Fibroblast of skin of back (primary cell): ENCODE results near the gene SEC16B.

Experiments used
- DNase-seq: peaks from one replicate; pipeline ENCODE4 v3.0.0-alpha.2; 2013

SEC16B gene

DNA sequence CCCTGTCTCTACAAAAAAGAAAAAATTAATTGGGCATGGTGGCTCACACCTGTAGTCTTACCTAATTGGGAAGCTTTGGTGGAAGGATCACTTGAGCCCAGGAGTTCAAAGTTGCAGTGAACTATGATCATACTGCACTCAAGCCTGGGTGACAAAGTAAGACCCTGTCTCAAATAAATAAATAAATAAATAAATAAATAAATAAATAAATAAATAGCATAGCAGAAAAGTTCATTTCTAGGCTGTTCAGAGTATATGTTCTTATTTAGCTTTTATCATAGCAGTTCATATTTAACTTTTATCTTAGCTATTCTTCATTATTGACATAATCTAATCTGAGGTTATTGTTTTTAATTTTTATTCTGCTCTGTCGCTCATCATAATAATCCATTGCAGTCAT, 8.7 kb upstream of the SEC16B start:
- DNase-seq: no peak

GRCh38 chr1:177977141-177977540, 7.3 kb upstream of the SEC16B start:
- DNase-seq: no peak

DNA sequence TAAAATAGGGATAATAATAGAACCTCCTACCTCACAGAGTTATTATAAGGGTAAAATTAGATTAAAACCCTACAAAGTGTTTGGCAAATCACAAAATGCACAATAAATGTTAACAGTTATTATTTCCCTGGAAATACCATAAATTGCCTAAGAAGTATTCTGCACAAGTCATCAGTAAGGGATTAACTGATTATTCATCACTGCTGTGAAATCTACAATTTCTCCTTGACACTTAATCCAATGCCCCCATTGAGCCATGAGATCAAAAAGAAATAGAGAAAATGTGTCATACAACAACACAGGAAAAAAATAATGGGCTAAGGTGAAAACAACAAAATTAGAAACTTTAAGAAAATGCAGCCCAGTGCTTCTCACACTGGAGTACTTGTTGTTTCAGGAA, 6.7 kb upstream of the SEC16B start:
- DNase-seq: no peak

GRCh38 chr1:177975588-177976495, 6.0 kb upstream of the SEC16B start:
- DNase-seq: peak; percentile 63

DNA sequence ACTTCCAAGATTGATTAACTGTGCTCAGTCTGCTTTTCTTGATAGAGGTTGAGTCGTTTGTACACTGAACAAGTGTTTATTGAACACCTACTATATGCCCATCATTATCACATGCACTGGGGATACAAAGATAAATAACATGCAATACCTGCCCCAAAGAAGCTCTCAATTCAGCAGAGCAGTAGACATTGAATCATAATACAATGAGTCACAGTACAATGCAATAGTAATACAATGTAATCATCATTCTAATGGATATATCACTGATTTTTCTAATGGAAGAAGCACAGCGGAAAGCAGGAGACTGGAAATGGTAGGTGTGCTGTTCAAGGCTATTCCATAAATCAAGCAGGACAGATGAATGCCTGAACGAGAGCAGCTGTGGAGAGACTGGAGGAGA, 3.7 kb upstream of the SEC16B start:
- no peak for DNase-seq

GRCh38 chr1:177969109-177969508, 749 bp downstream of the SEC16B start:
- DNase-seq: no peak

DNA sequence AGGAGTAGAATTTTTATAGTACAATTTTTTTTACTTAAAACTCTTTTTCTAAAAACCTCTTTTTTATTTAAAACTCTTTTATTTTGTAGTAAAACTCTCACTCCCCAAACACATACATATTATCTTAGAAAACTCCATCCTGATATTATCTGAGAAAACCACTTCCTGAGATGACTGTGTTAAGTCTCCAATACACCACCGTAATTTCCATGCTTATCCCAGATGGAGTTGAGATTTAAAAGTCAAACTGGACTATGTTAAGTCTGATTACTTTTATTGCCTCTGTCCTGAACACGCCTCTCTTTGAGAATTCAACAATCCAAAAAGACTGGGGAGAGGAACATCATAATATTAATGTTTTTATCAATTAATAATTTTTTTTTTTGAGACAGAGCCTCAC, 3.7 kb downstream of the SEC16B start:
- DNase-seq: no peak

DNA sequence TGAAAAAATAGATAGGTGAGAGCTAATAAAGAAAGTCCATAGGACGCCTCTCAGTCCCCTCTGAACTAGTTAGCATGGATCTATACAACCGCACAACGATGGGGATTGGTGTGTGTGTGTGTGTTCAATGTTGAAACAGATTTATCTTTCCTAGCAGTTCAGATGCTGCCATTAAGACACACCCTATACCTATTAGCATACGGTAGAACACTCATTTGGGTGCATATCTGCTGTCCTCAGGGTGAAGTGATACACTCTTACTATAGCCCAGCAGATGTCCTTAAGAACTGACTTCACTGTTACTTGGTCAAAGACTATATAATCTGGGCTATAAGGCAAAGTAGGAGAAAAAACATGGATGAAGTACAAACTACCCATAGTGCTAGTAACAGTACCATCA, 4.6 kb downstream of the SEC16B start:
- DNase-seq: no peak

DNA sequence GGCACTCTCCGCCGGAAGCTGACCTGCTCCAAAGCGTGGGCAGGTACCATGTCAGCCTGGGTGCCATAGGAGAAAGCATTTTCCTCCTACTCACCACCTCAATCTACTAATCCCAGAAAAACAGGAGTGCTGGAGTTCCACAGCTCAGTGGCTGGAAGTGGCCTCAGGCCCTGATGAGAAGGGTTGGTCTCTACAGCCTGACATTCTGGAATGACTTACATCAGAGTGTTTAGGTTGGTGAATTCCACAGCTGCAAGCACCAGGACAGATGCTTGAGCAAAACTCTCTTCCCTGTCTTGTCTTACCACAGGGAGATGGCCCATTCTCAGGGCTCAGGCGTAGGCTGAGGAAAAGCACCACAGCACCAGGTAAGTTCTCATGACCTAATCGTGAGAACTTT, 5.5 kb downstream of the SEC16B start:
- DNase-seq: no peak

DNA sequence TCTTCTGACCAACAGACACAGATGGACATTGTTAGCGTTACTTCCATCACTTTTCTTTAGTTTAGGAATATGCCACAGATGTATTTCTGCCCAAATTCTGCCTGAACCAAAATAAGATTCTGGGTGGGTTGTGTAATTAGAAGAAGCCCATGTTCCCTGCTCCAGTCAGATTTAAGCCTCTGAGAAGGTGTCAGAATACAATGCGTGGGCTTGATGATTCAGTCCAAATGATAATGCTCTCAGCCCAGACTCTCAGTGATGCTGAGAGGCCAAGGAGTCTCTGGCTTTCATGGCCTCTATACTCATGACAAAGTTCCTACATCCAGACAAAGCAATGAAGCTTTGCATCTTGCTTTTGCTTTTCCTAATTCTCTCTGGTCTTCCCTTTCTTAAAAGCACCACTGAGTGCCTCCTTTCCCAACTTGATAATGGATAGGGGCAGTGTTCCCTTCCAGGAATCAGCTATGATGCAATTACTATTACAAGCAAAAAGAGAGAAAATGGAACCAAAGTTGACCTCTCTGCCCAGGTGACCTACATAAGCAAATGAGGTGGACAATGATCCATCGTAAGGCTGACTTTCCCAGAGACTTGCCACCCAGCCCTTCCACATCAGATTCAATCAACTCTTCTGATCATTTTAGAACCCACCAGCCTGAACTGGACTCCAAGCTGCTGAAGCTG, 8.8 kb downstream of the SEC16B start:
- no peak for DNase-seq

- peak; percentile 24 for DNase-seq
Measured at GRCh38 chr1:177959811-177960515, 9.9 kb downstream of the SEC16B start.

GRCh38 chr1:177958092-177958491, 11.8 kb downstream of the SEC16B start:
- no peak for DNase-seq

GRCh38 chr1:177954076-177954475, 15.8 kb downstream of the SEC16B start:
- no peak for DNase-seq

DNA sequence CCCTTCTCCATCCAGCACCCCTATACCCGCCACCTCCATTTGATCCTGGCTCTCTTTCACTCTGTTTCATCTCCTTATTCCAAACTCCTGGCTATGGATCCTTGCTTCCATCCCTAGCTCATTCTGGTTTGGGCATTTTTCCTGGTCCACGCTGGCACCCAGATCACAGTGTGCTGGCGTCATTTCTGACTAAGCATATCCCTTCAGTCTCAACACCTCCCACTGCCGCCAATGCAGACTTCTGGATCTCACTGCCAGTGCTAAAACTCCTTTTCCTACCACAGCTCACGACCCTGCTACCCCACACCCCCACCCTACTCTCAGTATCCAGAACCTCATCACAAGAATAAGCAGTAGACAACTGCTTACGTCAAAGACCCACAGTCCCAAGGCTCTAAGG, 16.3 kb downstream of the SEC16B start:
- DNase-seq: no peak

- no peak for DNase-seq
Measured at GRCh38 chr1:177952691-177953090, 17.2 kb downstream of the SEC16B start.

- DNase-seq: no peak
Measured at GRCh38 chr1:177952249-177952648, 17.6 kb downstream of the SEC16B start.

- DNase-seq: no peak
Measured at GRCh38 chr1:177950506-177950905, 19.4 kb downstream of the SEC16B start.

- peak; percentile 68 for DNase-seq
Measured at GRCh38 chr1:177948336-177948972, 21.4 kb downstream of the SEC16B start.

DNA sequence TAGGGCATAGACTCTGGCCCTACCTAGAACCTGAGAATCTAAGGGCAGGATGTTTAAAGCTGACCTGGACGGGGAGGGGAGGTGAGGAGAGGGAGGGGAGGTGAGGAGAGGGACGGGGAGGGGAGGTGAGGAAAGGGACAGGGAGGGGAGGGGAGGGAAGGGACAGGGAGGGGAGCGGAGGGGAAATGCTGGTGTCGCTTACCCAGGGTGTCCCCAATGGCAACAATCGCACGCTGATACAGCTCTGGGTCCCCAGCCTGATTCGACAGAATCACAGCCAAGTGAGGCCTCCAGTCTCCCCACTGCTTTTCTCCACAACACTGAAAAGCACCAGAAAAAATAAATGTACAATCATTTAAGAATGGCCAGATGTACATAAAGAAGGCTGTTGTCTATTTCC, 22.2 kb downstream of the SEC16B start:
- DNase-seq: no peak

DNA sequence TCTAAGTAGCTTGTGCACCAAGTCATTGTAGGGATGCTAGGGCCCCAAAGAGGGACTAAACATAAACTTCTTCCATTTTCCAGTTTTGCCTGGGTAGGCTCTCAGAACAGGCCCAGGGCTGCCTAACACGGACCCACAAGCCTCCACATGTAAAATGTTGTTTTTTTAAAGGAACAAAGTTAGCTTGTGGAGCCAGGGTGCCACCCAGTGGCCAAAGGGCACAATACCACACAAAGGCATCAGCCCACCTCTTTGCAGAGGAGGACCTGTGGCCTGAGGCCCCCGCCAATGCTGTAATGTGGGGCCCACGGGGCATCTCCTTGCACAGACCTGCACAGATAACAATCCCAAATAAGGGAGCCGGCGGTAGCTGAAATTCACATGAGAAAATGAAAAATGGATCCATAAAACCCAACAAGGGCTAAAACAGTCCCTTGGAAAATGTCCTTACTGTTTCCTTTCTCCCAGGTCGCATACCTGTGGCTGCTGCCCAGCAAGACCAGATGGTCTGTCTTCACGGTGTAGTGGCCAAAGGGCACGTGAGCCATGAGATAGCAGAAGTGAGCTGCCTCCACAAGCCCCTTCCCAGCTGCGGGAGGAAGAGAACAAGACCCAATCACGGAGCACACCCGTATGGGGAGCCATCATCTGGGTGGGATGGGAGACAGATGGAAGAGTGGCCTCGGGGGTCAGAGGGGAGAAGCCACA, 23.8 kb downstream of the SEC16B start:
- DNase-seq: peak; percentile 65

DNA sequence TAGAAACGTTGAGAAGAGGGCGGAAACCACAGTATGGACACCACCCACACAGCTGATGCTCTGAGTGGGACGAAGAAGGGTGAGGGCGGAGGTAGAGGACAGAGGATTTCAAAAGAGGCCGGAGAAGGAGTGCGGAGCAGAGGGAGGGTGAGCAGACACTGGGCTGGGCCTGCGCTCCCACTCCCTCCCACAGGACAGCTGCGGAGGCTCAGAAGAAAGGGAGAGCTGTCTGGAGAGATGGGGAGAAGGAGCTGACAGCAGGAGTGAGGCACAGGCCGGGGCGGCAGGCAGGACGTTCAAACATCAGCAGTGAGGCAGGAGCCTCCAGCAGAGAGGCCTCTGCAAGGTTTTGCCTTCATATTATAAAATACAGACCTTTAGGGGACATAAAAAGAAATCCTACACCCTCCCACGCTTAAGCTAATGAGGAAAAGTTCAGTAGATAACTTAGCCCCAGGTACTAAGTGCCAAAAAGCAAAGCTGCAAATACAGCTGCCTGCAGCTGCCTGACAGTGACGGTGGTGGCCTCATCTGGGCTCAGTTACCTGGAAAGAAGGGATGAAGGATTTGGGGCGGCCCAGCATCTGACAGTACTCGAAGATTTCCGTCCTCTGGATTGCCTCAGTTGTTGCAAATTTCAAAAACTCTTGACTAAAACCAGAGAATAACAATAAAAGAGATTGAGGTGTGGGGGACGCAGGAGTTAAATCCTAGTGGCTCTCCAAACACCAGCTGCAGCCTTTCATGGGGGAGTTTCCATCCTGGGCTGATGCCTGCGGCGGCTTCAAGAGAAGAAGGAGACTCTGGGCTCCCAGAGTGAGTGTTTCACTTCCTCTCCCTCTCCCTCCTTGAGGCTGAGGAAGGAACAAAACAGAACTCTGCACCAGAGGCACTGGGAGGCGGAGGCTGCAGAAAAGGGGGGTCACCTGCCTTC, 25.6 kb downstream of the SEC16B start:
- DNase-seq: no peak
